ENCODE measurements around the gene NR3C2.

- TF ChIP-seq TCF7L2 (IDR thresholded peaks at IDR 0.05; ENCODE audit: low read depth, low read length) (no peak), REST (IDR thresholded peaks at IDR 0.05; ENCODE audit: insufficient read depth in 1 of 2, low read depth in 2 of 2, low read length in 1 of 2) (no peak), CTCF (IDR thresholded peaks at IDR 0.05) (no peak)
These were observed 325.9 kb downstream of the NR3C2 start for GRCh38 chr4:148116264-148116663.

All from Panc1 (cell line).